GM23338 (cell line): ENCODE data around the gene ADAMTSL4.
"Not testable (repeated sequence)": the region's sequence is repeated elsewhere in the genome, so short reads cannot be mapped to it uniquely, and the experiment has no call there.

Experiments used
- CREB1 ChIP-seq: fragments of 250-450 bp; sonication (Bioruptor Pico); IDR thresholded peaks from 2 replicates; pipeline ENCODE4 v1.5.0; 2020; ENCODE audit warnings: low read depth, mild to moderate bottlenecking, moderate library complexity
- CTCF ChIP-seq, 2 experiments: fragments of 200-600 bp in 1 of 2; sonication (generic) in 1 of 2; conservative IDR thresholded peaks; 2 replicates each; pipeline versions ENCODE4 v1.5.1 to v1.6.1; 2016 to 2017; ENCODE audit warnings: antibody characterized with exemption in 2 of 2, low read depth in 2 of 2, mild to moderate bottlenecking in 2 of 2, moderate library complexity in 1 of 2
- ETS1 ChIP-seq: IDR thresholded peaks from 2 replicates; pipeline ENCODE4 v1.6.1; 2016; ENCODE audit warnings: antibody characterized with exemption
- EZH2 ChIP-seq: fragments of 200-600 bp; sonication (generic); IDR thresholded peaks from one replicate; pipeline ENCODE4 v1.8.0; 2017; ENCODE audit warnings: antibody characterized with exemption, mild to moderate bottlenecking, low read depth; ENCODE audit not compliant: unreplicated experiment
- EZH2phosphoT487 ChIP-seq: fragments of 200-600 bp; sonication (generic); IDR thresholded peaks from one replicate; pipeline ENCODE4 v1.8.1; 2018; ENCODE audit warnings: antibody characterized with exemption; ENCODE audit not compliant: unreplicated experiment
- JUNB ChIP-seq: IDR thresholded peaks from one replicate; pipeline ENCODE4 v1.6.1; 2016; ENCODE audit warnings: antibody characterized with exemption; ENCODE audit not compliant: unreplicated experiment
- NANOG ChIP-seq: IDR thresholded peaks from 2 replicates; pipeline ENCODE4 v1.6.1; 2016; ENCODE audit warnings: antibody characterized with exemption, borderline replicate concordance
- POLR2AphosphoS5 ChIP-seq: IDR thresholded peaks from 2 replicates; pipeline ENCODE4 v1.6.1; 2016; ENCODE audit warnings: antibody characterized with exemption, low read depth
- REST ChIP-seq: IDR thresholded peaks from one replicate; pipeline ENCODE4 v1.6.1; 2018; ENCODE audit warnings: antibody characterized with exemption; ENCODE audit not compliant: unreplicated experiment
- STAT1 ChIP-seq: IDR thresholded peaks from one replicate; pipeline ENCODE4 v1.6.1; 2016; ENCODE audit warnings: antibody characterized with exemption; ENCODE audit not compliant: unreplicated experiment
- ZNF114 ChIP-seq: fragments of 250-450 bp; sonication (Bioruptor Pico); IDR thresholded peaks from 2 replicates; pipeline ENCODE4 v1.5.0; 2020; ENCODE audit warnings: mild to moderate bottlenecking, moderate library complexity
- ZNF331 ChIP-seq: fragments of 250-450 bp; sonication (Bioruptor Pico); IDR thresholded peaks from 2 replicates; pipeline ENCODE4 v1.5.0; 2020; ENCODE audit warnings: low read depth, mild to moderate bottlenecking, moderate library complexity
- ZNF462 ChIP-seq: fragments of 250-450 bp; sonication (Bioruptor Pico); IDR thresholded peaks from 2 replicates; pipeline ENCODE4 v1.5.0; 2020; ENCODE audit warnings: mild to moderate bottlenecking, moderate library complexity

GRCh38 chr1:150581437-150581836 is 32.2 kb downstream of the ADAMTSL4 start:
- TF ChIP-seq CREB1 (CRISPR knock-in tag); CTCF (conservative IDR thresholded peaks at IDR 0.05; ENCODE audit: low read depth in 2 of 2); POLR2AphosphoS5; EZH2; REST; EZH2phosphoT487; ETS1; STAT1; JUNB; NANOG; ZNF114 (CRISPR knock-in tag); ZNF331 (CRISPR knock-in tag); ZNF462: not testable (repeated sequence)
